Panc1 (cell line): ENCODE data around the gene ELOVL6. TPM values are rescaled to one million over a fixed set of nuclear protein-coding genes. Genes with fewer than 3 reads are reported as not detected.

ENCODE experiments used
- ATAC-seq: fragments of 200-7000 bp; cut with Tn5 transposase; 2 replicates; pipeline ENCODE4 v1.9.1; 2020; ENCODE audit warnings: mild to moderate bottlenecking, moderate library complexity
- BruUV-seq: library from RNA; stranded (reverse); fragments of 400-500 nt; replicated peaks from 2 replicates; lab custom pipeline; 2021; lab: Mats Ljungman, UMichigan
- CTCF ChIA-PET: fragments of 300-600 bp; sonication (Branson Sonifier 250); formaldehyde crosslinking; loops from one replicate; lab custom pipeline; 2022; ENCODE audit warnings: antibody characterized with exemption; lab: Charles Lee
- POLR2A ChIA-PET: fragments of 300-600 bp; sonication (Branson Sonifier 250); formaldehyde crosslinking; loops from one replicate; lab custom pipeline; 2022; ENCODE audit warnings: antibody characterized with exemption; lab: Charles Lee
- DNase-seq: peaks from one replicate; pipeline ENCODE4 v3.0.0-alpha.2; 2010; ENCODE audit warnings: low read depth, low spot score
- H3K27ac ChIP-seq: 2 replicates; pipeline ENCODE4 v1.5.1; 2011; ENCODE audit warnings: mild to moderate bottlenecking, low read length, inconsistent platforms
- H3K27me3 ChIP-seq: fragments of 200-500 bp; sonication (Bioruptor generic); 2 replicates; pipeline ENCODE4 v1.6.0; 2014; ENCODE audit warnings: low read length, inconsistent platforms; ENCODE audit not compliant: control insufficient read depth, insufficient read depth
- H3K36me3 ChIP-seq: fragments of 200-500 bp; sonication (Bioruptor generic); 2 replicates; pipeline ENCODE4 v1.5.1; 2014; ENCODE audit warnings: inconsistent platforms, mild to moderate bottlenecking, low read length, moderate library complexity; ENCODE audit not compliant: control insufficient read depth, insufficient read depth
- H3K4me1 ChIP-seq: 2 replicates; pipeline ENCODE4 v1.5.1; 2011; ENCODE audit warnings: inconsistent platforms, mild to moderate bottlenecking, low read length, moderate library complexity; ENCODE audit not compliant: control insufficient read depth, insufficient read depth
- H3K4me3 ChIP-seq, 2 experiments: 2 replicates each; pipeline ENCODE4 v1.5.1; 2011 to 2012; ENCODE audit warnings: low read depth in 2 of 2, low read length in 2 of 2, mild to moderate bottlenecking in 2 of 2, inconsistent platforms in 1 of 2, moderate library complexity in 1 of 2
- H3K9me3 ChIP-seq: fragments of 200-500 bp; sonication (Bioruptor generic); 2 replicates; pipeline ENCODE4 v1.5.1; 2014; ENCODE audit warnings: low read depth, mild to moderate bottlenecking, inconsistent platforms, low read length, moderate library complexity; ENCODE audit not compliant: control insufficient read depth, insufficient read depth
- POLR2AphosphoS5 ChIP-seq: IDR thresholded peaks from 2 replicates; pipeline ENCODE4 v1.6.1; 2012; ENCODE audit warnings: mild to moderate bottlenecking, low read depth, low read length, moderate library complexity
- SIN3A ChIP-seq: IDR thresholded peaks from 2 replicates; pipeline ENCODE4 v1.6.1; 2012; ENCODE audit warnings: low read depth, mild to moderate bottlenecking, low read length, moderate library complexity, borderline replicate concordance; ENCODE audit not compliant: insufficient read depth
- TCF7L2 ChIP-seq: IDR thresholded peaks from 2 replicates; pipeline ENCODE4 v1.6.1; 2011; ENCODE audit warnings: mild to moderate bottlenecking, low read depth, low read length, inconsistent platforms
- in situ Hi-C: cut with HindIII; loops from 2 replicates; pipeline ENCODE4 v1.10.0; 2016; ENCODE audit warnings: low sequenced_read_pairs, low pct_unique_long_range_greater_than_20kb
- intact Hi-C: fragments of 100-400 bp; cut with micrococcal nuclease; formaldehyde crosslinking; loops from one replicate; pipeline ENCODE4 v1.10.0; 2022; ENCODE audit not compliant: unreplicated experiment
- total RNA-seq: library from RNA; stranded (reverse); gene quantifications from one replicate; pipeline ENCODE4 v1.2.1, GENCODE V29; 2021; ENCODE audit not compliant: unreplicated experiment
- TF ChIP-seq, protein P1 (sequence below): fragments of 450-650 bp; IDR thresholded peaks from 2 replicates; pipeline ENCODE4 v1.5.1; 2017; ENCODE audit warnings: mild to moderate bottlenecking
- TF ChIP-seq, protein P2 (sequence below), 2 experiments: IDR thresholded peaks; 2 replicates each; pipeline ENCODE4 v1.6.1; 2011 to 2012; ENCODE audit warnings: low read depth in 2 of 2, control low read depth in 1 of 2, low read length in 1 of 2, mild to moderate bottlenecking in 1 of 2, moderate library complexity in 1 of 2; ENCODE audit not compliant: insufficient read depth in 1 of 2

ELOVL6 gene
- total RNA-seq, 1 experiment from 2014 or later = 0.54 TPM

DNA sequence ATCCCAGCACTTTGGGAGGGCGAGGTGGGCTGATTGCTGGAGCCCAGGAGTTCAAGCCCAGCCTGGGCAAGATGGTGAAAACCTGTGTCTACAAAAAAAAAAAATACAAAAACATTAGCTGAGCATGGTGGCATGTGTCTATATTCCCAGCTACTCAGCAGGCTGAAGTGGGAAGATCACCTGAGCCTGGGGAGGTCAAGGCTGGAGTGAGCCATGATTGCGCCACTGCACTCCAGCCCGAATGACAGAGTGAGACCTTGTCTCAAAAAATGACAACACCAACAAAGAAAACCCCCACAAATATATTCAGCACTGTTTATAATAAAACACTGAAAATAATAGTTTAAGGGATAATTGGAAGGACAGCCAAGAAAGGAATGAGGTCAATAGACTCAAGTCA is 3.6 kb upstream of the ELOVL6 start:
- Histone ChIP-seq H3K36me3 (peaks cover 5% of the 10 kb centered on the region; the same call in 1 of the 2 replicates), H3K9me3 (no peaks in the 10 kb centered on the region), H3K27ac (no peak overlapping the region), H3K27me3 (no peaks in the 10 kb centered on the region), H3K4me3 (no peak overlapping the region), H3K4me1 (no peaks in the 10 kb centered on the region)
- POLR2A ChIA-PET = no interaction called here
- DNase-seq (no peak), ATAC-seq (no peak)
- CTCF ChIA-PET = no interaction called here
- BruUV-seq = no TSS peak
- intact Hi-C loops = no loop called here
- in situ Hi-C loops = no loop called here
- TF ChIP-seq SIN3A = no peak
- TF ChIP-seq, protein P1, sequence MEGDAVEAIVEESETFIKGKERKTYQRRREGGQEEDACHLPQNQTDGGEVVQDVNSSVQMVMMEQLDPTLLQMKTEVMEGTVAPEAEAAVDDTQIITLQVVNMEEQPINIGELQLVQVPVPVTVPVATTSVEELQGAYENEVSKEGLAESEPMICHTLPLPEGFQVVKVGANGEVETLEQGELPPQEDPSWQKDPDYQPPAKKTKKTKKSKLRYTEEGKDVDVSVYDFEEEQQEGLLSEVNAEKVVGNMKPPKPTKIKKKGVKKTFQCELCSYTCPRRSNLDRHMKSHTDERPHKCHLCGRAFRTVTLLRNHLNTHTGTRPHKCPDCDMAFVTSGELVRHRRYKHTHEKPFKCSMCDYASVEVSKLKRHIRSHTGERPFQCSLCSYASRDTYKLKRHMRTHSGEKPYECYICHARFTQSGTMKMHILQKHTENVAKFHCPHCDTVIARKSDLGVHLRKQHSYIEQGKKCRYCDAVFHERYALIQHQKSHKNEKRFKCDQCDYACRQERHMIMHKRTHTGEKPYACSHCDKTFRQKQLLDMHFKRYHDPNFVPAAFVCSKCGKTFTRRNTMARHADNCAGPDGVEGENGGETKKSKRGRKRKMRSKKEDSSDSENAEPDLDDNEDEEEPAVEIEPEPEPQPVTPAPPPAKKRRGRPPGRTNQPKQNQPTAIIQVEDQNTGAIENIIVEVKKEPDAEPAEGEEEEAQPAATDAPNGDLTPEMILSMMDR = no peak
- TF ChIP-seq, protein P2, sequence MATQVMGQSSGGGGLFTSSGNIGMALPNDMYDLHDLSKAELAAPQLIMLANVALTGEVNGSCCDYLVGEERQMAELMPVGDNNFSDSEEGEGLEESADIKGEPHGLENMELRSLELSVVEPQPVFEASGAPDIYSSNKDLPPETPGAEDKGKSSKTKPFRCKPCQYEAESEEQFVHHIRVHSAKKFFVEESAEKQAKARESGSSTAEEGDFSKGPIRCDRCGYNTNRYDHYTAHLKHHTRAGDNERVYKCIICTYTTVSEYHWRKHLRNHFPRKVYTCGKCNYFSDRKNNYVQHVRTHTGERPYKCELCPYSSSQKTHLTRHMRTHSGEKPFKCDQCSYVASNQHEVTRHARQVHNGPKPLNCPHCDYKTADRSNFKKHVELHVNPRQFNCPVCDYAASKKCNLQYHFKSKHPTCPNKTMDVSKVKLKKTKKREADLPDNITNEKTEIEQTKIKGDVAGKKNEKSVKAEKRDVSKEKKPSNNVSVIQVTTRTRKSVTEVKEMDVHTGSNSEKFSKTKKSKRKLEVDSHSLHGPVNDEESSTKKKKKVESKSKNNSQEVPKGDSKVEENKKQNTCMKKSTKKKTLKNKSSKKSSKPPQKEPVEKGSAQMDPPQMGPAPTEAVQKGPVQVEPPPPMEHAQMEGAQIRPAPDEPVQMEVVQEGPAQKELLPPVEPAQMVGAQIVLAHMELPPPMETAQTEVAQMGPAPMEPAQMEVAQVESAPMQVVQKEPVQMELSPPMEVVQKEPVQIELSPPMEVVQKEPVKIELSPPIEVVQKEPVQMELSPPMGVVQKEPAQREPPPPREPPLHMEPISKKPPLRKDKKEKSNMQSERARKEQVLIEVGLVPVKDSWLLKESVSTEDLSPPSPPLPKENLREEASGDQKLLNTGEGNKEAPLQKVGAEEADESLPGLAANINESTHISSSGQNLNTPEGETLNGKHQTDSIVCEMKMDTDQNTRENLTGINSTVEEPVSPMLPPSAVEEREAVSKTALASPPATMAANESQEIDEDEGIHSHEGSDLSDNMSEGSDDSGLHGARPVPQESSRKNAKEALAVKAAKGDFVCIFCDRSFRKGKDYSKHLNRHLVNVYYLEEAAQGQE (IDR thresholded peaks at IDR 0.05; ENCODE audit: insufficient read depth in 1 of 2, low read depth in 2 of 2, low read length in 1 of 2) = no peak
- no peak for TF ChIP-seq TCF7L2
- TF ChIP-seq POLR2AphosphoS5 = no peak

DNA sequence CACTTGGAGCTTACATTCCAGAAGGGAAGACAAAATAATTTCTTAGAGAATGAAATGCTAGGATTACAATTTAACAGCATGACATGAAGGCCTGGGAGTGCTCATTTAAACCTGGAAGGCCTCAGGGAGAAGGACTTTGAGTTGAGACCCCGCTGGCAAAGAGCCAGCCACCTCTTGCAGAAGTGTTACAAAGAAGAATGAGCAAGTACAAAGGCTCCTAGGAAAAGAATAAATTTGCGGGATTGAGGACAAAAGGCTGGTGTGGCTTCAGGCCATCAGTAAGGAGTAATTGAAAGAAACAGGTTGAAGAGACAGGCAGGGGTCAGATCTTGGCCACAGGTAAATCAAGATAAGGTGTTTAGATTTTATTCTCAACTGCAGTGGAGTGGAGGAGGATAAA is 3.1 kb upstream of the ELOVL6 start:
- in situ Hi-C loops = no loop called here
- BruUV-seq = no TSS peak
- no peak for DNase-seq
- CTCF ChIA-PET = interaction anchor here (0.6 kb wide), 1 partner anchor 19 kb away, joined by 3 read pairs; no protein-coding TSS in a partner anchor
- ATAC-seq = no peak
- Histone ChIP-seq H3K9me3 (no peaks in the 10 kb centered on the region), H3K36me3 (peaks cover 5% of the 10 kb centered on the region; the same call in 1 of the 2 replicates), H3K27ac (no peak overlapping the region), H3K27me3 (no peaks in the 10 kb centered on the region), H3K4me3 (no peak overlapping the region), H3K4me1 (no peaks in the 10 kb centered on the region)
- POLR2A ChIA-PET = no interaction called here
- intact Hi-C loops = no loop called here
- TF ChIP-seq SIN3A (no peak), TCF7L2 (no peak), POLR2AphosphoS5 (no peak)
- TF ChIP-seq, protein P2 (IDR thresholded peaks at IDR 0.05; ENCODE audit: insufficient read depth in 1 of 2, low read depth in 2 of 2, low read length in 1 of 2) = no peak
- TF ChIP-seq, protein P1 = no peak
